Measurements from ENCODE around the gene GHRL.

Gene GHRL

DNA sequence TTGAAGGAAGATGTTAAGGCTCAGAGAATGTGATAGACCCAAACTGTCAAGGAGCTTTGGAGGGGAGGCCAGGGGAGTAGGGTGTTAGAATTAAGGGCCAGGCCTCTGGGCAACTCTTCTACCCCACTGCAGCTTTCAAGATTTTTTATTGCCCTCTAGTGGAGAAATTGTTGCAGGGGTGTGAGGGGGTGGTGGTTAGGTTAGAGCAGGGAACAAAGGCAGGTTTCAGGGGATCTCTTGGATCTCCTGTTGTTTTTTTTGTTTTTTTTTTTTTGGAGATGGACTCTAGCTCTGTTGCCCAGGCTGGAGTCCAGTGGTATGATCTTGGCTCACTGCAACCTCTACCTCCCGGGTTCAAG, 29.6 kb upstream of the GHRL start:
- no peak for DNase-seq (ENCODE audit: extremely low read depth, insufficient read length)
- TF ChIP-seq, protein P1, sequence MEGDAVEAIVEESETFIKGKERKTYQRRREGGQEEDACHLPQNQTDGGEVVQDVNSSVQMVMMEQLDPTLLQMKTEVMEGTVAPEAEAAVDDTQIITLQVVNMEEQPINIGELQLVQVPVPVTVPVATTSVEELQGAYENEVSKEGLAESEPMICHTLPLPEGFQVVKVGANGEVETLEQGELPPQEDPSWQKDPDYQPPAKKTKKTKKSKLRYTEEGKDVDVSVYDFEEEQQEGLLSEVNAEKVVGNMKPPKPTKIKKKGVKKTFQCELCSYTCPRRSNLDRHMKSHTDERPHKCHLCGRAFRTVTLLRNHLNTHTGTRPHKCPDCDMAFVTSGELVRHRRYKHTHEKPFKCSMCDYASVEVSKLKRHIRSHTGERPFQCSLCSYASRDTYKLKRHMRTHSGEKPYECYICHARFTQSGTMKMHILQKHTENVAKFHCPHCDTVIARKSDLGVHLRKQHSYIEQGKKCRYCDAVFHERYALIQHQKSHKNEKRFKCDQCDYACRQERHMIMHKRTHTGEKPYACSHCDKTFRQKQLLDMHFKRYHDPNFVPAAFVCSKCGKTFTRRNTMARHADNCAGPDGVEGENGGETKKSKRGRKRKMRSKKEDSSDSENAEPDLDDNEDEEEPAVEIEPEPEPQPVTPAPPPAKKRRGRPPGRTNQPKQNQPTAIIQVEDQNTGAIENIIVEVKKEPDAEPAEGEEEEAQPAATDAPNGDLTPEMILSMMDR (IDR thresholded peaks at IDR 0.05; ENCODE audit: insufficient read depth, low read length, poor library complexity, severe bottlenecking) = peak; percentile 66
- peaks cover 4% of the 10 kb centered on the region for H3K36me3 ChIP-seq (ENCODE audit: control insufficient read depth, insufficient read depth, low read length)
- no peaks in the 10 kb centered on the region; the same call in 1 of the 2 replicates for H3K27me3 ChIP-seq (replicated peaks; ENCODE audit: control insufficient read depth, insufficient read depth, low read length)
- H3K4me3 ChIP-seq (replicated peaks; ENCODE audit: low read depth, low read length) = no peak overlapping the region

DNA sequence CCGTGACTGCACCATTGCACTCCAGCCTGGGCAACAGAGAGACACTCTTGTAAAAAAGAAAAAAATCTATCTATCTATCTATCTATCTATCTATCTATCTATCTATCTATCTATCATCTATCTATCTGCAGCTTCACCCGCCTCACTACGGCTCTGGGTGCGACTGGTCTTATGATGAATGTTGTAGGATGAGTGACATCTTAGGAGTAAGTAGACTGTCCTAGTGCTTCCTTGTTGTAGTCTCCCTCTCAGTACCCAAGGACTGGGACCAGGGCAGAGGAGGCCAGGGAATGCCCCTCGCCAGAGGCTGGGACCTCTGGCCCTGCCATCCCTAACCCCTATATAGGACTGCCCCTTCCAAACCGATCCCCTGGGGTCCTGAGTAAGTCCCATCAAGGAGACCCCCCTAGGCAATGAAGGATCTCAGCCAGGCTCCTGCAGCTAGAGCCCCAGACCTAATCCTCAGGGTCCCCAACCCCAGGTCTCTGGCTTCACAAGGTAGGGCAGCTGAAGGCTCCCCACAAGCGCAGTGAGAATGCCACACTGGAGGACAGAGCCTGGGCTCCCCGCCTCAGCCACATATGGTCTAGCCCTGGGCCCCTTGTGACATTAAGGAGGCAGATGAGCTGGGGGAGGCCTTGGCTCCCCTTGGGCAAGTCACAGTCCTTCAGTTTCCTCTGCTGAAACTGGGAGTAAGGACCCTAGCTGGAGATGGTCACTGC, 29.0 kb upstream of the GHRL start:
- TF ChIP-seq, protein P1 (IDR thresholded peaks at IDR 0.05; ENCODE audit: insufficient read depth, low read length, poor library complexity, severe bottlenecking) = no peak
- Histone ChIP-seq H3K4me3 (replicated peaks; ENCODE audit: low read depth, low read length) (no peak overlapping the region), H3K27me3 (replicated peaks; ENCODE audit: control insufficient read depth, insufficient read depth, low read length) (no peaks in the 10 kb centered on the region; the same call in 1 of the 2 replicates), H3K36me3 (ENCODE audit: control insufficient read depth, insufficient read depth, low read length) (peaks cover 6% of the 10 kb centered on the region)
- DNase-seq (ENCODE audit: extremely low read depth, insufficient read length) = no peak

DNA sequence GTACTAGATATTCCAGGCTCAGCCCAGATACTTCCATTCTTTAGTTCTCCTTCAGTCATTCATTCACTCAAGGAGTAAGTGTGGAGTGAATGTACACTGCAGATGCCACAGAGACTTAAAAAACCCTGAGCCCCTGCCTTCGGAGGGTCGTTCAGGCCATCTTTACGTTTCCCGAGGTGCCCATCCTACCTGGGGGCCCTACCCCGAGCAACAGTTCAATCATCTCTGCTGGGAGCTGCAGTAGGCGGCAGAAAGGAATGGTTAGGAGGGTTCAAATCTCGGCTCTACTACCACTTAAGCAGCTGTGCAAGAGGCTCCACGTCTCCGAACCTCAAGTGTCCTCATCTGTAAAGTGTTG, 27.6 kb upstream of the GHRL start:
- TF ChIP-seq, protein P1 (IDR thresholded peaks at IDR 0.05; ENCODE audit: insufficient read depth, low read length, poor library complexity, severe bottlenecking) = no peak
- no peak for DNase-seq (ENCODE audit: extremely low read depth, insufficient read length)

DNA sequence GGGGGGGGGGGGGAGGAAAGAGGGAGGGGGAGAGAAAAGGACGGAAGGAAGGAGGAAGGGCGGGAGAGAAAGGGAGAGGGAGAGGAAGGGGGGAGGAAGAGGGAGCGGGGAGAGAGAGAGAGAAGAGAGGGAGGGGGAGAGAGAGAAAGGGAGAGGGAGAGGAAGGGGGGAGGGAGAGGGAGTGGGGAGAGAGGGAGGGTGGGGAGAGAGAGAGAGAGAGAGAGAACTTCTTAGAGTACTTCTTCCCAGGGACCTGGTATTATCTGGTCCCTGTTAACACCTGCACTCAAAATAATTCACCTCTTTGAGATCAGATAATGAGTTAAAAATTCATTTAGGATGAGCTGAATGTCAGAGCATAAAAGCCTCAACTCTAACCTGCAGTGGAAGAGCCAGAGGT, 27.1 kb upstream of the GHRL start:
- DNase-seq (ENCODE audit: extremely low read depth, insufficient read length) = no peak
- Histone ChIP-seq H3K4me3 (replicated peaks; ENCODE audit: low read depth, low read length) (peak overlapping the region; percentile 97), H3K27me3 (replicated peaks; ENCODE audit: control insufficient read depth, insufficient read depth, low read length) (no peaks in the 10 kb centered on the region), H3K36me3 (ENCODE audit: control insufficient read depth, insufficient read depth, low read length) (peaks cover 17% of the 10 kb centered on the region)
- TF ChIP-seq, protein P1 (IDR thresholded peaks at IDR 0.05; ENCODE audit: insufficient read depth, low read length, poor library complexity, severe bottlenecking) = no peak

More for the DNA sequence above, 27.6 kb upstream of the GHRL start:
- no peaks in the 10 kb centered on the region for H3K27me3 ChIP-seq (replicated peaks; ENCODE audit: control insufficient read depth, insufficient read depth, low read length)
- peaks cover 14% of the 10 kb centered on the region for H3K36me3 ChIP-seq (ENCODE audit: control insufficient read depth, insufficient read depth, low read length)
- peak overlapping the region; percentile 97 for H3K4me3 ChIP-seq (replicated peaks; ENCODE audit: low read depth, low read length)

DNA sequence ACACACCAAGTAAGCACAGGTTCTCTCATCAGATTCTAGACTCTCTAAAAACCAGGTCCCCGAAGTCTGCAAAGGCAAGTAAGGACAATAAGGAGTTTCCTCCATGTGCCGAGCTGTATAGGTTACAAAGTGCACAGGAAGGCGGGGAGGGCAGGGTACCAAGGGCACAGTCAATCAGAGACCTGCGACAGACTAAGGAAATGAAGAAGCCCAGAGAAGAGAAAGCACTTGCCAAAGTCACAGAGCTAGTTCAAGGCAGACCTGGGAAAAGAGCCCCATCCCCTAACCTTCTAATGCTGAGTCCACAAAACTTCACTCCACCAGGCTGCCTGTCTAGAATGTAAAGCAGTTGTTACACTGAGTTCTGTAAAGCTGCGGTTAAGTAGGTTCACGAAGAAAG, 26.5 kb upstream of the GHRL start:
- TF ChIP-seq, protein P1 (IDR thresholded peaks at IDR 0.05; ENCODE audit: insufficient read depth, low read length, poor library complexity, severe bottlenecking) = no peak
- Histone ChIP-seq H3K4me3 (replicated peaks; ENCODE audit: low read depth, low read length) (peak overlapping the region; percentile 97), H3K27me3 (replicated peaks; ENCODE audit: control insufficient read depth, insufficient read depth, low read length) (no peaks in the 10 kb centered on the region), H3K36me3 (ENCODE audit: control insufficient read depth, insufficient read depth, low read length) (peaks cover 18% of the 10 kb centered on the region)
- DNase-seq (ENCODE audit: extremely low read depth, insufficient read length) = no peak

DNA sequence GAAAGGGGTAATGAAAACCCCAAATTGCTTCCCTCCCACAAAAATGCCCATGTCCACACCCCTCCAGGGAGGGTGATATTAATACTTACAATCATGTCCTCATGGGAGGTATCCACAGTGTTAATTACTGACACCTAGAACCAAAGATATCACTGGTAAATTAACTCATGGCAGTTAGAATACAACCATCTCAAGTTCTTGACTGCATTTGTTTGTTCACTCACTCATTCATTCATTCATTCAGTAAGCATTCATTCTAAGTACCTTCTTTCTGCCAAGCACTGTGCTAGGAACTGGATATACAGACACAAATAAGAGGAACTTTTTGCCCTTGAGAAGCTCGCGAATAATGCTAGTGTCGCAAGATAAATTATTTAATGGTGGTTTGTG, 25.2 kb upstream of the GHRL start:
- no peak for DNase-seq (ENCODE audit: extremely low read depth, insufficient read length)
- Histone ChIP-seq H3K4me3 (replicated peaks; ENCODE audit: low read depth, low read length) (no peak overlapping the region), H3K27me3 (replicated peaks; ENCODE audit: control insufficient read depth, insufficient read depth, low read length) (no peaks in the 10 kb centered on the region), H3K36me3 (ENCODE audit: control insufficient read depth, insufficient read depth, low read length) (peaks cover 22% of the 10 kb centered on the region)
- TF ChIP-seq, protein P1 (IDR thresholded peaks at IDR 0.05; ENCODE audit: insufficient read depth, low read length, poor library complexity, severe bottlenecking) = no peak

Measured in GM06990 (cell line).